Fibroblast of mammary gland (primary cell): Measurements from ENCODE around the gene TREM2.

ENCODE experiments used
- DNase-seq: peaks from one replicate; pipeline ENCODE4 v3.0.0-alpha.2; 2010; ENCODE audit warnings: low read depth
- H3K4me3 ChIP-seq: 2 replicates; pipeline ENCODE4 v1.5.1; 2011; ENCODE audit warnings: low read depth, mild to moderate bottlenecking, low read length, moderate library complexity; ENCODE audit not compliant: control insufficient read depth
- TF ChIP-seq, protein P1 (sequence below): conservative IDR thresholded peaks from 2 replicates; pipeline ENCODE4 v1.5.1; 2011; ENCODE audit warnings: low read depth, low read length, inconsistent platforms; ENCODE audit not compliant: control insufficient read depth, insufficient read depth

TREM2 gene

GRCh38 chr6:41147917-41148316 is 15.0 kb downstream of the TREM2 start:
- DNase-seq, result no peak
- no peak overlapping the region for H3K4me3 ChIP-seq
- TF ChIP-seq, protein P1, sequence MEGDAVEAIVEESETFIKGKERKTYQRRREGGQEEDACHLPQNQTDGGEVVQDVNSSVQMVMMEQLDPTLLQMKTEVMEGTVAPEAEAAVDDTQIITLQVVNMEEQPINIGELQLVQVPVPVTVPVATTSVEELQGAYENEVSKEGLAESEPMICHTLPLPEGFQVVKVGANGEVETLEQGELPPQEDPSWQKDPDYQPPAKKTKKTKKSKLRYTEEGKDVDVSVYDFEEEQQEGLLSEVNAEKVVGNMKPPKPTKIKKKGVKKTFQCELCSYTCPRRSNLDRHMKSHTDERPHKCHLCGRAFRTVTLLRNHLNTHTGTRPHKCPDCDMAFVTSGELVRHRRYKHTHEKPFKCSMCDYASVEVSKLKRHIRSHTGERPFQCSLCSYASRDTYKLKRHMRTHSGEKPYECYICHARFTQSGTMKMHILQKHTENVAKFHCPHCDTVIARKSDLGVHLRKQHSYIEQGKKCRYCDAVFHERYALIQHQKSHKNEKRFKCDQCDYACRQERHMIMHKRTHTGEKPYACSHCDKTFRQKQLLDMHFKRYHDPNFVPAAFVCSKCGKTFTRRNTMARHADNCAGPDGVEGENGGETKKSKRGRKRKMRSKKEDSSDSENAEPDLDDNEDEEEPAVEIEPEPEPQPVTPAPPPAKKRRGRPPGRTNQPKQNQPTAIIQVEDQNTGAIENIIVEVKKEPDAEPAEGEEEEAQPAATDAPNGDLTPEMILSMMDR, result no peak

DNA sequence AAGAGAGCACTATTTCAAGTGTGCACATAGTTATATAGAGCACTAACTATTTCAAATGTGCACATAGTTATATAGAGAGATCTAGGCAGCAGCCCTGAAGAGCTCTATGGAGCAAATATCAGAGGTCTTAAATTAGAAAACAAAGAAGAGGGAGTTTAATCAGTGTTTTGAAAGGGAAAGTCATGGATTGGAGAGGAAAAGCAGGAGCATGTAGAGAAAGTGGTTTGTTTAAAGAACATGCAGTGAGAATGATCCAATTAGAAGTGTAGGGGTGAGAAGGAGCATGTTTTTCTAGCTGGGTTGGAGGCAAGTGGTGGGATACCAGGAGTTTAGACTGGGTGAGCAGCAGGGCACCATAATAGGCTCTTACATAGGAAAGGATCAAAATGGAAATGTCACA is 26.0 kb downstream of the TREM2 start:
- TF ChIP-seq, protein P1, result no peak
- no peak for DNase-seq
- no peak overlapping the region for H3K4me3 ChIP-seq

DNA sequence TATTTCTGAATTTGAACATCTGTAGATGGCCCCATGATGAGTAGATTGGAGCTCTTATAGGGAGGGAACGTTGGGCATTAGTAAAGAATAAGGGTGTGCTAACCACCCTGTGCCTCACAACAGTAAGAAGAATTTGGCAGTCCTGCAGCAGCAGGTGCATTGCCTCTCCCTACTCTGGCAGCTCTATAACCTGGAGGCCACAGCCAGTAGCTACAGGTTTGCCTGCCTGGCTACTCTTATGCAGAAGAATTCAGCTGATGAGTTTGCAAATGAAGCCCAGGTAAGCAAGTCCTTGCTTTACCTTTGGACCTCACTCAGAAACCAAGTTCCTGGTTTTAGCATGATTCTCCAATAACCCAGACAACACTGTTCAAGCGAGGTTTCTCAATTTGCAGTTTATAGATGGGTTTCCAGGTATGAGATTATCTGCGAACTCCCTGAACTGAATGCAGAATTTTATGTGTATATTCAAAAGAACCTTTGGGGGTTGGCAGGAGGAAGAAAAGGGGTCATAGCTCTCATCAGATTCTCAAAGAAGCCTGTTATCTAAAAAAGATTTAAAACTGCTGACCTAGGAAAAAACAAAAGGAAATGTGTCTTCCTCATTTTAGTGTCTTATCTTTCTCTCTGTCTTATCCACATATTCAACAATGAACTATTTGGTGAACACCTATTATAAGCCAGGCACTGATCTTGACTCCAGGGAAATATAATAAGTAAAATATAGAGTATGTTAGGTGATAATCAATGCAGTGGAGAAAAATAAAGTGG is 27.7 kb downstream of the TREM2 start:
- TF ChIP-seq, protein P1, result no peak
- no peak for DNase-seq

DNA sequence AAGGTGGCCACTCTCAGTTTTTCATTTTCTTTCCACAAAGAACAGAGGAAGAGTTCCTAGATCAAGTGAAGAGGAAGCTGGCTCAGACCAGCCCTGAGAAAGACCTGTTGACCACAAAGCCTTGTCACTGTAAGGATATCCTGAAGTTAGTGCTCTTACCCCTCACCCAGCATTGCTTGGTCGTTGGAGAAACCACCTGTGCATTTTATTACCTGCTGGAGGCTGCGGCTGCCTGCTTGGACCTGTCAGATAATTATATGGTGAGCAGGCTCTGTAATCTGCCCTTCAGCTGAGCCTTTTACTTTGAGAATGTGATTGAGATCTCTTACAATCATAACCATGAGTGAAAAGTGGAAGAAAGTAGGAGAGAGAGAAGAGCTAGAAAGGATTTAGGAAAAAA is 30.7 kb downstream of the TREM2 start:
- no peak for DNase-seq
- H3K4me3 ChIP-seq, result no peak overlapping the region
- TF ChIP-seq, protein P1, result no peak

More for the DNA sequence above, 27.7 kb downstream of the TREM2 start:
- no peak overlapping the region for H3K4me3 ChIP-seq

DNA sequence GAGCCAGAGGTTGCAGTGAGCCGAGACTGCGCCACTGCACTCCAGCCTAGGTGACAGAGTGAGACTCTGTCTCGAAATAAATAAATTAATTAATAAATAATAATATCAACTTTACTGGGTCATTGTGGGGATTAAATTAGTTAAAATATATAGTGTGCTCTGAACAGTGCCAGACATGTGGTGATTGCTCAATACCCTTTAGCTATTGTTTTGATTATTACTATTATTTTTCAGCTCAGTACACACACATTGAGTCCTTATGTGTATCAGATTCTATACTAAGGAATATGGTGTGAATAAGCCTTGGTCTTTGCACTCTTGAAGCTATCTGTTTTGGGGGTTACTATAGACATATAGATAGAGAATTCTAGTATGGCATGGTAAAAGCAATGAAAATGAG is 37.6 kb downstream of the TREM2 start:
- H3K4me3 ChIP-seq, result no peak overlapping the region
- no peak for DNase-seq
- TF ChIP-seq, protein P1, result no peak

GRCh38 chr6:41122918-41123317 is 40.0 kb downstream of the TREM2 start:
- TF ChIP-seq, protein P1, result no peak
- no peak overlapping the region for H3K4me3 ChIP-seq
- DNase-seq, result no peak
